GM13977 (cell line): ENCODE data around the gene CCS.

Source experiments
- DNase-seq: peaks from one replicate; pipeline ENCODE4 v3.0.0; 2012; ENCODE audit warnings: low spot score
- CTCF ChIP-seq: IDR thresholded peaks from 2 replicates; pipeline ENCODE4 v1.5.1; 2012; ENCODE audit warnings: mild to moderate bottlenecking, control low read depth; ENCODE audit not compliant: insufficient read depth; ENCODE audit errors: extremely low read depth, missing control alignments
- in situ Hi-C: fragments of 300-500 bp; cut with MboI; formaldehyde crosslinking; loops from one replicate; pipeline ENCODE4 v1.12.0; 2022; ENCODE audit warnings: low sequenced_read_pairs, low pct_unique_long_range_greater_than_20kb, mixed read lengths, inconsistent platforms; ENCODE audit not compliant: unreplicated experiment

Gene CCS

GRCh38 chr11:66616379-66617154 is 23.6 kb downstream of the CCS start, which contains the start of gene RBM14:
Gene RBM14 (plus strand): TSS chr11:66616630. CDS start chr11:66616721, 91 bp downstream.
- TF ChIP-seq CTCF: no peak
- peak; percentile 99 for DNase-seq
- in situ Hi-C loops: no loop called here

GRCh38 chr11:66617155-66617834 is 24.3 kb downstream of the CCS start:
- DNase-seq: no peak
- no peak for TF ChIP-seq CTCF
- in situ Hi-C loops: no loop called here

GRCh38 chr11:66619080-66619554 is 26.1 kb downstream of the CCS start:
- in situ Hi-C loops: no loop called here
- no peak for TF ChIP-seq CTCF
- DNase-seq: no peak

GRCh38 chr11:66624450-66624849 is 31.5 kb downstream of the CCS start:
- in situ Hi-C loops: no loop called here
- DNase-seq: no peak
- TF ChIP-seq CTCF: no peak

GRCh38 chr11:66625041-66625751 is 32.2 kb downstream of the CCS start:
- no peak for TF ChIP-seq CTCF
- no peak for DNase-seq
- in situ Hi-C loops: no loop called here

GRCh38 chr11:66625752-66626149 is 32.8 kb downstream of the CCS start:
- in situ Hi-C loops: no loop called here
- no peak for TF ChIP-seq CTCF

More at GRCh38 chr11:66625752-66626149, 32.8 kb downstream of the CCS start:
- DNase-seq: no peak
